K562 (cell line): ENCODE measurements around the gene ATP6V0C. TPM values are rescaled to one million over a fixed set of nuclear protein-coding genes. Genes with fewer than 3 reads are reported as not detected.

Experiments
- ATAC-seq: fragments of 200-7000 bp; cut with Tn5 transposase; 3 replicates; pipeline ENCODE4 v1.9.1; 2020; ENCODE audit warnings: moderate library complexity
- BruUV-seq: library from RNA; stranded (reverse); fragments of 400-500 nt; replicated peaks from 2 replicates; lab custom pipeline; 2021; lab: Mats Ljungman, UMichigan
- CTCF ChIA-PET: fragments of 300-600 bp; formaldehyde crosslinking; extraction: SDS; loops from one replicate; lab custom pipeline; 2021; ENCODE audit warnings: low intra/inter-chr PET ratio; lab: Yijun Ruan, JAX
- POLR2A ChIA-PET: fragments of 300-600, 350-650 bp; sonication (Branson Sonifier 250); formaldehyde crosslinking; extraction: SDS; loops from one replicate; lab custom pipeline; 2021; ENCODE audit warnings: antibody characterized with exemption, inconsistent platforms; lab: Yijun Ruan, JAX
- DNase-seq, 4 experiments: peaks; one replicate each; pipeline versions ENCODE4 v3.0.0 to v3.0.0-alpha.2; 2011 to 2018; ENCODE audit warnings: low spot score in 3 of 4, mixed read lengths in 3 of 4; ENCODE audit errors: extremely low read depth in 1 of 4
- FAIRE-seq: peaks from 2 replicates; lab custom pipeline; 2011; peaks lifted over from hg19 to GRCh38; lab: Jason Lieb, UNC
- H2AFZ ChIP-seq: 2 replicates; pipeline ENCODE4 v1.6.0; 2011; ENCODE audit warnings: low read depth, low read length, control low read depth, inconsistent platforms
- H3K27ac ChIP-seq: fragments of 200-600 bp; 3 replicates; pipeline ENCODE4 v1.8.0; 2011; ENCODE audit warnings: low read depth, mild to moderate bottlenecking, control low read depth, inconsistent platforms, low read length, moderate library complexity, mixed read lengths; ENCODE audit errors: extremely low read depth
- H3K27me3 ChIP-seq, 2 experiments: fragments of 300-600 bp in 1 of 2; 2 replicates in 1 of 2; 3 replicates in 1 of 2; pipeline versions ENCODE4 v1.6.0 to v1.8.0; 2011; ENCODE audit warnings: inconsistent platforms in 2 of 2, low read length in 2 of 2, mild to moderate bottlenecking in 1 of 2, mixed read lengths in 1 of 2, moderate library complexity in 1 of 2; ENCODE audit not compliant: control insufficient read depth in 2 of 2, insufficient read depth in 2 of 2
- H3K36me3 ChIP-seq: fragments of 300-600 bp; 3 replicates; pipeline ENCODE4 v1.8.0; 2011; ENCODE audit warnings: mild to moderate bottlenecking, low read length, inconsistent platforms; ENCODE audit not compliant: control insufficient read depth, insufficient read depth
- H3K4me1 ChIP-seq, 2 experiments: fragments of 200-600 bp in 1 of 2; replicated peaks in 1 of 2; 2 replicates in 1 of 2; 3 replicates in 1 of 2; pipeline versions ENCODE4 v1.5.1 to v1.8.0; 2011; ENCODE audit warnings: inconsistent platforms in 2 of 2, low read length in 2 of 2, mild to moderate bottlenecking in 1 of 2, mixed read lengths in 1 of 2, moderate library complexity in 1 of 2; ENCODE audit not compliant: control insufficient read depth in 2 of 2, insufficient read depth in 2 of 2
- H3K4me2 ChIP-seq: 2 replicates; pipeline ENCODE4 v1.6.1; 2011; ENCODE audit warnings: low read length, control low read depth, inconsistent platforms, mixed read lengths; ENCODE audit not compliant: insufficient read depth
- H3K4me3 ChIP-seq: fragments of 200-600 bp; sonication (generic), shearing (Covaris generic); 2 replicates; pipeline ENCODE4 v1.5.1; 2016; ENCODE audit warnings: control low read depth, inconsistent platforms
- H3K79me2 ChIP-seq: fragments of 200-600 bp; 3 replicates; pipeline ENCODE4 v1.8.0; 2011; ENCODE audit warnings: low read length, inconsistent platforms; ENCODE audit not compliant: control insufficient read depth, insufficient read depth
- H3K9ac ChIP-seq, 2 experiments: 2 replicates each; pipeline versions ENCODE4 v1.6.0 to v1.6.1; 2011; ENCODE audit warnings: low read depth in 2 of 2, low read length in 2 of 2, control low read depth in 1 of 2, inconsistent platforms in 1 of 2, mild to moderate bottlenecking in 1 of 2, mixed read lengths in 1 of 2; ENCODE audit not compliant: insufficient read depth in 1 of 2
- H3K9me1 ChIP-seq: one replicate; pipeline ENCODE4 v1.6.0; 2011; ENCODE audit warnings: inconsistent platforms, mild to moderate bottlenecking, low read length, moderate library complexity; ENCODE audit not compliant: control insufficient read depth, insufficient read depth
- H3K9me3 ChIP-seq: replicated peaks from 2 replicates; pipeline ENCODE4 v1.5.1; 2011; ENCODE audit warnings: low read depth, low read length, inconsistent platforms; ENCODE audit not compliant: control insufficient read depth, insufficient read depth
- H4K20me1 ChIP-seq: replicated peaks from 2 replicates; pipeline ENCODE4 v1.6.1; 2011; ENCODE audit warnings: low read length, inconsistent platforms, mixed read lengths; ENCODE audit not compliant: control insufficient read depth, insufficient read depth
- FOXK1 ChIP-seq: sonication (generic); formaldehyde crosslinking; IDR thresholded peaks from 2 replicates; pipeline ENCODE4 v1.8.0; 2022; ENCODE audit warnings: missing genetic modification reagents, mild to moderate bottlenecking, borderline replicate concordance
- ILK ChIP-seq: fragments of 450-650 bp; IDR thresholded peaks from 2 replicates; pipeline ENCODE4 v1.6.1; 2016; ENCODE audit warnings: missing genetic modification characterization, low read depth, mild to moderate bottlenecking, missing compliant biosample characterization, moderate library complexity, borderline replicate concordance
- MED1 ChIP-seq: sonication (generic); formaldehyde crosslinking; IDR thresholded peaks from 2 replicates; pipeline ENCODE4 v1.8.1; 2023; ENCODE audit warnings: missing genetic modification reagents, borderline replicate concordance
- whole genome bisulfite sequencing: fragments of 100-300 bp; shearing (Covaris generic); methylation state at CpG from one replicate; pipeline ENCODE4 v1.1.6; 2016; ENCODE audit warnings: low coverage, mixed read lengths; ENCODE audit not compliant: insufficient coverage; ENCODE audit errors: missing lambda C conversion rate; 5-methylcytosine and 5-hydroxymethylcytosine counted together
- in situ Hi-C: fragments of 300-500 bp; cut with MboI; formaldehyde crosslinking; loops from 4 replicates; pipeline ENCODE4 v1.15.0; 2018; ENCODE audit warnings: inconsistent platforms, mixed read lengths
- intact Hi-C: fragments of 100-400 bp; cut with micrococcal nuclease; formaldehyde crosslinking; loops from 2 replicates; pipeline ENCODE4 v1.14.2; 2022
- polyA plus RNA-seq, 8 experiments: library from polyadenylated mRNA; depleted of rRNA in 4 of 8; stranded (reverse) in 5 of 8; unstranded in 3 of 8; fragments of >200 nt; fragmentation: Nextera tagmentation in 2 of 8; fragmentation: Illumina TruSeq in 1 of 8; extraction: Ambion mirVana in 2 of 8; extraction: Trizol in 1 of 8; gene quantifications; 2 replicates each; pipeline versions ENCODE4 v1.2.1 to v1.2.3, GENCODE V29; 2011 to 2014; ENCODE audit warnings: inconsistent platforms in 1 of 8, missing spikeins in 1 of 8
- total RNA-seq, 7 experiments: library from RNA; depleted of rRNA in 6 of 7; stranded (reverse); fragments of >200 nt in 6 of 7; fragmentation: Illumina TruSeq in 2 of 7; extraction: Trizol in 2 of 7; gene quantifications; 2 replicates each; pipeline versions ENCODE4 v1.2.1 to v1.2.3, GENCODE V29; 2011 to 2021; ENCODE audit warnings: low replicate concordance in 1 of 7
- TF ChIP-seq, protein P1 (sequence below): fragments of 250-450 bp; sonication (Bioruptor Pico); IDR thresholded peaks from 2 replicates; pipeline ENCODE4 v1.8.0; 2022; ENCODE audit warnings: moderate library complexity, mild to moderate bottlenecking, inconsistent platforms
- TF ChIP-seq, protein P2 (sequence below): fragments of 250-450 bp; sonication (Bioruptor Pico); IDR thresholded peaks from 2 replicates; pipeline ENCODE4 v1.8.0; 2021; ENCODE audit warnings: borderline replicate concordance, mild to moderate bottlenecking, moderate library complexity; ENCODE audit not compliant: poor library complexity, severe bottlenecking
- TF ChIP-seq, protein P3 (sequence below): fragments of 450-650 bp; formaldehyde crosslinking; IDR thresholded peaks from 2 replicates; pipeline ENCODE4 v1.4.0; 2020; ENCODE audit warnings: mild to moderate bottlenecking, moderate library complexity

Gene ATP6V0C
- total and polyA plus RNA-seq, 9 of the 15 experiments (the other 6 are each of a cell fraction or from before 2014, with no cell fraction given), result 2.9 to 228 (median 22.7) TPM

DNA sequence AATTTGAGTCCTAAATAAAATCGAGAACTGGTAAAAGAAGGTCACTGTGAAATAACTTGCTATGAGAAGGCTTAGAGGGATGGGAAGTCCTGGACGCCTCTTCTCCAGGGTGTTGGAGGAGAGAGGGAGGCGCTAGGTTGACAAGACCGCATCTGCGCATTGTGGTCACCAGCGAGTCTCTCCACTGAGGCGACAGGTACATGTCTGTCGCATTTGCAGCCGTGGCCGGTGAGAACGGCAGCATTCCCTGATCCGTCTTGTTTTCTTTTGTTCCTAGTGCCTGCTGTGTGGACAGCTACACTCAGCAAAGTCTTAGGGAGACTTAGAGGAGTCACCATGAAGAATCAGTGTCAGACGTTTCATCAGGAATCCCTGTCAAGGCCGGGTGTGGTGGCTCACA, 8.1 kb upstream of the ATP6V0C start:
- Histone ChIP-seq H3K4me2 (no peak overlapping the region), H3K9me1 (no peaks in the 10 kb centered on the region), H2AFZ (no peak overlapping the region), H3K27me3 (no peaks in the 10 kb centered on the region), H4K20me1 (peaks cover 3% of the 10 kb centered on the region; the same call in 1 of the 2 replicates), H3K36me3 (peaks cover 24% of the 10 kb centered on the region; the same call in 1 of the 3 replicates), H3K79me2 (no peaks in the 10 kb centered on the region), H3K9me3 (no peaks in the 10 kb centered on the region), H3K4me3 (no peak overlapping the region), H3K9ac (0 out of 4 replicates have a peak overlapping the region, but pooled peaks of 1 of the 2 experiments have one; percentile 59), H3K4me1 (peaks cover 15 to 57% of the 10 kb centered on the region in 2 experiments), H3K27ac (no peak overlapping the region)
- TF ChIP-seq MED1 (no peak), FOXK1 (CRISPR knock-in tag) (no peak), ILK (no peak)
- TF ChIP-seq, protein P1, sequence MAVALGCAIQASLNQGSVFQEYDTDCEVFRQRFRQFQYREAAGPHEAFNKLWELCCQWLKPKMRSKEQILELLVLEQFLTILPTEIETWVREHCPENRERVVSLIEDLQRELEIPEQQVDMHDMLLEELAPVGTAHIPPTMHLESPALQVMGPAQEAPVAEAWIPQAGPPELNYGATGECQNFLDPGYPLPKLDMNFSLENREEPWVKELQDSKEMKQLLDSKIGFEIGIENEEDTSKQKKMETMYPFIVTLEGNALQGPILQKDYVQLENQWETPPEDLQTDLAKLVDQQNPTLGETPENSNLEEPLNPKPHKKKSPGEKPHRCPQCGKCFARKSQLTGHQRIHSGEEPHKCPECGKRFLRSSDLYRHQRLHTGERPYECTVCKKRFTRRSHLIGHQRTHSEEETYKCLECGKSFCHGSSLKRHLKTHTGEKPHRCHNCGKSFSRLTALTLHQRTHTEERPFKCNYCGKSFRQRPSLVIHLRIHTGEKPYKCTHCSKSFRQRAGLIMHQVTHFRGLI (CRISPR knock-in tag), result no peak
- TF ChIP-seq, protein P2, sequence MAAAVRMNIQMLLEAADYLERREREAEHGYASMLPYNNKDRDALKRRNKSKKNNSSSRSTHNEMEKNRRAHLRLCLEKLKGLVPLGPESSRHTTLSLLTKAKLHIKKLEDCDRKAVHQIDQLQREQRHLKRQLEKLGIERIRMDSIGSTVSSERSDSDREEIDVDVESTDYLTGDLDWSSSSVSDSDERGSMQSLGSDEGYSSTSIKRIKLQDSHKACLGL (CRISPR knock-in tag), result no peak
- TF ChIP-seq, protein P3, sequence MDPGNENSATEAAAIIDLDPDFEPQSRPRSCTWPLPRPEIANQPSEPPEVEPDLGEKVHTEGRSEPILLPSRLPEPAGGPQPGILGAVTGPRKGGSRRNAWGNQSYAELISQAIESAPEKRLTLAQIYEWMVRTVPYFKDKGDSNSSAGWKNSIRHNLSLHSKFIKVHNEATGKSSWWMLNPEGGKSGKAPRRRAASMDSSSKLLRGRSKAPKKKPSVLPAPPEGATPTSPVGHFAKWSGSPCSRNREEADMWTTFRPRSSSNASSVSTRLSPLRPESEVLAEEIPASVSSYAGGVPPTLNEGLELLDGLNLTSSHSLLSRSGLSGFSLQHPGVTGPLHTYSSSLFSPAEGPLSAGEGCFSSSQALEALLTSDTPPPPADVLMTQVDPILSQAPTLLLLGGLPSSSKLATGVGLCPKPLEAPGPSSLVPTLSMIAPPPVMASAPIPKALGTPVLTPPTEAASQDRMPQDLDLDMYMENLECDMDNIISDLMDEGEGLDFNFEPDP (CRISPR knock-in tag), result no peak
- POLR2A ChIA-PET, result interaction anchor here (0.7 kb wide), 1 partner anchor 502 kb away, joined by 3 read pairs; no protein-coding TSS in a partner anchor
- in situ Hi-C loops, result no loop called here
- 68% methylated on average over 12 of the region's 14 CpGs for WGBS
- FAIRE-seq (peak; percentile 46), DNase-seq (no peak), ATAC-seq (no peak)
- CTCF ChIA-PET, result no interaction called here
- intact Hi-C loops, result loop anchor here (10.0 kb wide), 1 partner anchor 161 kb away; the partner anchor contains the start of gene ABCA3
- no TSS peak for BruUV-seq
